Suppressor macrophage treated with lipopolysaccharide for 1 hour (primary cell): ENCODE results near the gene PANX3.

Source experiments
- DNase-seq, 3 donors: peaks; one replicate each; pipeline ENCODE4 v3.0.0-alpha.2; 2020 to 2022

Gene PANX3

GRCh38 chr11:124658986-124659385 is 47.8 kb downstream of the PANX3 start:
- DNase-seq: no peak

GRCh38 chr11:124661553-124661952 is 50.3 kb downstream of the PANX3 start:
- DNase-seq: no peak

- no peak for DNase-seq
Measured at GRCh38 chr11:124662106-124662505, 50.9 kb downstream of the PANX3 start.

GRCh38 chr11:124663861-124664260 is 52.6 kb downstream of the PANX3 start:
- no peak for DNase-seq

- no peak for DNase-seq
Measured at GRCh38 chr11:124667601-124668000, 56.4 kb downstream of the PANX3 start.

- DNase-seq: peak; percentile 63 to 65 (median 65)
Measured at GRCh38 chr11:124669193-124669592, 58.0 kb downstream of the PANX3 start.
